ENCODE measurements around the gene XIRP1. TPM values are rescaled to one million over a fixed set of nuclear protein-coding genes. Genes with fewer than 3 reads are reported as not detected.

Gene XIRP1
- total RNA-seq, result not detected

GRCh38 chr3:39192490-39193092, at the start of gene XIRP1:
TSS of gene XIRP1 (minus strand) at chr3:39192595. CDS start at chr3:39189445, 3,150 bp downstream.

Small RNA genes lying within 50 kb of the gene (microRNA-seq; reads per million reads assigned to microRNA genes)
- not detected for gene MIR6822 (ENCODE audit: borderline microRNAs expressed, borderline replicate concordance)

Other genes with a start within 250 kb of the XIRP1 start
- gene SCN11A, start 140.7 kb downstream of the XIRP1 start, total RNA-seq, result under 1 TPM in 1 of 2 experiments, not detected in 1; 0.03 TPM
- 10 to 100 TPM; 37.0 to 37.5 TPM for gene WDR48, start 140.6 kb downstream of the XIRP1 start, total RNA-seq
- 10 to 100 TPM; 34.8 to 37.1 TPM for gene GORASP1, start 85.0 kb downstream of the XIRP1 start, total RNA-seq
- gene TTC21A, start 84.9 kb downstream of the XIRP1 start, total RNA-seq, result 1 to 10 TPM; 2.2 to 2.7 TPM
- gene CSRNP1, start 39.0 kb downstream of the XIRP1 start, total RNA-seq, result 10 to 100 TPM; 19.9 to 21.5 TPM
- gene CX3CR1, start 87.4 kb upstream of the XIRP1 start, total RNA-seq, result under 1 TPM; 0.83 to 0.89 TPM
- under 1 TPM; 0.36 to 0.76 TPM for gene CCR8, start 137.1 kb upstream of the XIRP1 start, total RNA-seq
- 10 to 100 TPM; 38.2 to 38.6 TPM for gene SLC25A38, start 190.8 kb upstream of the XIRP1 start, total RNA-seq
- 1,000 to 10,000 TPM; 1,873 to 1,984 TPM for gene RPSA, start 214.1 kb upstream of the XIRP1 start, total RNA-seq